Kidney tubule cell (primary cell): Measurements from ENCODE around the gene ARSG.
"Not testable (repeated sequence)": the region's sequence is repeated elsewhere in the genome, so short reads cannot be mapped to it uniquely, and the experiment has no call there.

Source experiments
- DNase-seq: peaks from one replicate; pipeline ENCODE4 v3.0.0-alpha.2; 2018; ENCODE audit warnings: low spot score

The ARSG gene

GRCh38 chr17:68397108-68397536, 105.8 kb downstream of the ARSG start:
- DNase-seq: no peak

GRCh38 chr17:68398691-68399637, 107.7 kb downstream of the ARSG start:
- peak; percentile 55 for DNase-seq

GRCh38 chr17:68399638-68400403, 108.5 kb downstream of the ARSG start:
- DNase-seq: no peak

- no peak for DNase-seq
Measured at GRCh38 chr17:68400404-68400735, 109.1 kb downstream of the ARSG start.

GRCh38 chr17:68401288-68401687, 110.0 kb downstream of the ARSG start:
- no peak for DNase-seq

- DNase-seq: no peak
Measured at GRCh38 chr17:68403122-68403521, 111.8 kb downstream of the ARSG start.

- not testable (repeated sequence) for DNase-seq
Measured at GRCh38 chr17:68403837-68404236, 112.5 kb downstream of the ARSG start.

- not testable (repeated sequence) for DNase-seq
Measured at GRCh38 chr17:68407656-68408055, 116.4 kb downstream of the ARSG start.

- DNase-seq: peak; percentile 28
Measured at GRCh38 chr17:68413597-68414560, 122.6 kb downstream of the ARSG start.

GRCh38 chr17:68414901-68415300, 123.6 kb downstream of the ARSG start:
- not testable (repeated sequence) for DNase-seq

- DNase-seq: no peak
Measured at GRCh38 chr17:68417317-68417716, 126.0 kb downstream of the ARSG start.

GRCh38 chr17:68418876-68419275, 127.6 kb downstream of the ARSG start:
- no peak for DNase-seq

- DNase-seq: no peak
Measured at GRCh38 chr17:68420065-68420464, 128.8 kb downstream of the ARSG start.

GRCh38 chr17:68421486-68421885, 130.2 kb downstream of the ARSG start:
- no peak for DNase-seq

- no peak for DNase-seq
Measured at GRCh38 chr17:68422821-68423220, 131.5 kb downstream of the ARSG start.

- DNase-seq: no peak
Measured at GRCh38 chr17:68423251-68423650, 132.0 kb downstream of the ARSG start.

GRCh38 chr17:68424203-68424602, 132.9 kb downstream of the ARSG start:
- no peak for DNase-seq

- DNase-seq: no peak
Measured at GRCh38 chr17:68424861-68425260, 133.6 kb downstream of the ARSG start.

GRCh38 chr17:68425979-68426378, 134.7 kb downstream of the ARSG start:
- no peak for DNase-seq

- no peak for DNase-seq
Measured at GRCh38 chr17:68427575-68427974, 136.3 kb downstream of the ARSG start.

- peak; percentile 33 for DNase-seq
Measured at GRCh38 chr17:68428498-68429172, 137.3 kb downstream of the ARSG start.
